Measurements from ENCODE around the gene EGFR.

- TF ChIP-seq, protein P1, sequence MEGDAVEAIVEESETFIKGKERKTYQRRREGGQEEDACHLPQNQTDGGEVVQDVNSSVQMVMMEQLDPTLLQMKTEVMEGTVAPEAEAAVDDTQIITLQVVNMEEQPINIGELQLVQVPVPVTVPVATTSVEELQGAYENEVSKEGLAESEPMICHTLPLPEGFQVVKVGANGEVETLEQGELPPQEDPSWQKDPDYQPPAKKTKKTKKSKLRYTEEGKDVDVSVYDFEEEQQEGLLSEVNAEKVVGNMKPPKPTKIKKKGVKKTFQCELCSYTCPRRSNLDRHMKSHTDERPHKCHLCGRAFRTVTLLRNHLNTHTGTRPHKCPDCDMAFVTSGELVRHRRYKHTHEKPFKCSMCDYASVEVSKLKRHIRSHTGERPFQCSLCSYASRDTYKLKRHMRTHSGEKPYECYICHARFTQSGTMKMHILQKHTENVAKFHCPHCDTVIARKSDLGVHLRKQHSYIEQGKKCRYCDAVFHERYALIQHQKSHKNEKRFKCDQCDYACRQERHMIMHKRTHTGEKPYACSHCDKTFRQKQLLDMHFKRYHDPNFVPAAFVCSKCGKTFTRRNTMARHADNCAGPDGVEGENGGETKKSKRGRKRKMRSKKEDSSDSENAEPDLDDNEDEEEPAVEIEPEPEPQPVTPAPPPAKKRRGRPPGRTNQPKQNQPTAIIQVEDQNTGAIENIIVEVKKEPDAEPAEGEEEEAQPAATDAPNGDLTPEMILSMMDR (IDR thresholded peaks at IDR 0.05), result no peak
- no peak for TF ChIP-seq POLR2A (IDR thresholded peaks at IDR 0.05)
Observed at GRCh38 chr7:54987772-54988171, 31.0 kb upstream of the EGFR start.

Measured in sigmoid colon (tissue), 3 donors.